HepG2 (cell line): ENCODE data around the gene NENF. TPM values are rescaled to one million over a fixed set of nuclear protein-coding genes. Genes with fewer than 3 reads are reported as not detected.
A peak's percentile ranks its signal among the peaks of the same experiment; 100 is the strongest.

Experiments
- GLI4 ChIP-seq: sonication (generic); formaldehyde crosslinking; IDR thresholded peaks from 2 replicates; pipeline ENCODE4 v1.5.1; 2020; ENCODE audit warnings: missing genetic modification reagents, mild to moderate bottlenecking, moderate library complexity, borderline replicate concordance
- HOXA5 ChIP-seq: sonication (generic); formaldehyde crosslinking; IDR thresholded peaks from 2 replicates; pipeline ENCODE4 v1.4.0; 2020; ENCODE audit warnings: missing genetic modification reagents
- KDM1A ChIP-seq: IDR thresholded peaks from 2 replicates; pipeline ENCODE4 v1.6.1; 2016; ENCODE audit warnings: missing compliant biosample characterization
- KDM6A ChIP-seq: IDR thresholded peaks from 2 replicates; pipeline ENCODE4 v1.6.1; 2016; ENCODE audit warnings: low read depth
- KMT2B ChIP-seq: IDR thresholded peaks from 2 replicates; pipeline ENCODE4 v1.6.1; 2016; ENCODE audit warnings: missing genetic modification reagents, missing compliant biosample characterization
- MBD4 ChIP-seq: IDR thresholded peaks from 2 replicates; pipeline ENCODE4 v1.6.1; 2012; ENCODE audit warnings: low read length, inconsistent platforms, borderline replicate concordance
- NCOA2 ChIP-seq: sonication (generic); formaldehyde crosslinking; IDR thresholded peaks from 2 replicates; pipeline ENCODE4 v1.8.0; 2022; ENCODE audit warnings: inconsistent platforms
- NR2F1 ChIP-seq, 2 experiments: fragments of 450-650 bp in 1 of 2; formaldehyde crosslinking in 1 of 2; IDR thresholded peaks; 2 replicates each; pipeline versions ENCODE4 v1.5.0 to v1.6.1; 2016 to 2020; ENCODE audit warnings: mild to moderate bottlenecking in 1 of 2, missing compliant biosample characterization in 1 of 2, missing genetic modification reagents in 1 of 2, moderate library complexity in 1 of 2
- ONECUT2 ChIP-seq: sonication (generic); formaldehyde crosslinking; IDR thresholded peaks from 2 replicates; pipeline ENCODE4 v1.4.0; 2020; ENCODE audit warnings: missing genetic modification reagents
- PHB2 ChIP-seq: fragments of 450-650 bp; IDR thresholded peaks from 2 replicates; pipeline ENCODE4 v1.6.1; 2018; ENCODE audit not compliant: partially characterized antibody
- PHF8 ChIP-seq: sonication (generic); formaldehyde crosslinking; IDR thresholded peaks from 2 replicates; pipeline ENCODE4 v1.5.0; 2020; ENCODE audit warnings: missing genetic modification reagents
- POLR2A ChIP-seq, 2 experiments: IDR thresholded peaks; 2 replicates each; pipeline ENCODE4 v1.6.1; 2011; ENCODE audit warnings: low read depth in 2 of 2, low read length in 2 of 2, mild to moderate bottlenecking in 1 of 2, moderate library complexity in 1 of 2; ENCODE audit not compliant: insufficient read depth in 1 of 2
- POLR2AphosphoS5 ChIP-seq: IDR thresholded peaks from 2 replicates; pipeline ENCODE4 v1.6.1; 2012; ENCODE audit warnings: low read depth, low read length
- RAD51 ChIP-seq: fragments of 450-650 bp; IDR thresholded peaks from 2 replicates; pipeline ENCODE4 v1.6.1; 2016; ENCODE audit warnings: borderline replicate concordance
- SMAD9 ChIP-seq: sonication (generic); formaldehyde crosslinking; IDR thresholded peaks from 2 replicates; pipeline ENCODE4 v1.5.1; 2020; ENCODE audit warnings: mild to moderate bottlenecking, missing genetic modification reagents
- ZNF484 ChIP-seq: sonication (generic); formaldehyde crosslinking; IDR thresholded peaks from 2 replicates; pipeline ENCODE4 v1.5.1; 2020; ENCODE audit warnings: mild to moderate bottlenecking, low read depth, missing genetic modification reagents, borderline replicate concordance
- ZNF598 ChIP-seq: sonication (generic); formaldehyde crosslinking; IDR thresholded peaks from 2 replicates; pipeline ENCODE4 v1.5.1; 2020; ENCODE audit warnings: mild to moderate bottlenecking, missing genetic modification reagents, borderline replicate concordance
- ZNF615 ChIP-seq: sonication (generic); formaldehyde crosslinking; IDR thresholded peaks from 2 replicates; pipeline ENCODE4 v1.5.0; 2020; ENCODE audit warnings: mild to moderate bottlenecking, missing genetic modification reagents, borderline replicate concordance
- polyA plus RNA-seq, 8 experiments: library from polyadenylated mRNA; depleted of rRNA in 3 of 8; stranded (reverse) in 7 of 8; unstranded in 1 of 8; fragments of >200 nt; fragmentation: Illumina TruSeq in 4 of 8; extraction: Trizol in 4 of 8; gene quantifications; 2 replicates each; pipeline versions ENCODE4 v1.2.1 to v1.2.3, GENCODE V29; 2011 to 2016; ENCODE audit warnings: low read depth in 4 of 8, missing spikeins in 1 of 8, mixed read lengths in 1 of 8; ENCODE audit not compliant: insufficient read depth in 1 of 8
- total RNA-seq, 5 experiments: library from RNA; depleted of rRNA; stranded (reverse); fragments of >200 nt; fragmentation: Illumina TruSeq; extraction: Trizol; gene quantifications; 2 replicates each; pipeline ENCODE4 v1.2.3, GENCODE V29; 2016; ENCODE audit warnings: low read depth in 1 of 5
- TF ChIP-seq, protein P1 (sequence below): sonication (generic); formaldehyde crosslinking; IDR thresholded peaks from 2 replicates; pipeline ENCODE4 v1.5.0; 2020; ENCODE audit warnings: mild to moderate bottlenecking, missing genetic modification reagents, moderate library complexity
- TF ChIP-seq, protein P2 (sequence below): sonication (generic); formaldehyde crosslinking; IDR thresholded peaks from 2 replicates; pipeline ENCODE4 v1.9.0; 2022; ENCODE audit warnings: low read depth, missing genetic modification reagents
- TF ChIP-seq, protein P3 (sequence below): sonication (generic); formaldehyde crosslinking; IDR thresholded peaks from 2 replicates; pipeline ENCODE4 v1.5.1; 2020; ENCODE audit warnings: missing genetic modification reagents, mild to moderate bottlenecking, borderline replicate concordance
- TF ChIP-seq, protein P4 (sequence below): sonication (generic); formaldehyde crosslinking; IDR thresholded peaks from 2 replicates; pipeline ENCODE4 v1.5.0; 2020; ENCODE audit warnings: missing genetic modification reagents
- TF ChIP-seq, protein P5 (sequence below): conservative IDR thresholded peaks from 2 replicates; pipeline ENCODE4 v1.6.1; 2018; ENCODE audit warnings: missing genetic modification reagents

Gene NENF
- total and polyA plus RNA-seq, 2 of the 13 experiments (the other 11 are each of a cell fraction or from before 2014, with no cell fraction given) = 31.7 to 40.4 TPM

DNA sequence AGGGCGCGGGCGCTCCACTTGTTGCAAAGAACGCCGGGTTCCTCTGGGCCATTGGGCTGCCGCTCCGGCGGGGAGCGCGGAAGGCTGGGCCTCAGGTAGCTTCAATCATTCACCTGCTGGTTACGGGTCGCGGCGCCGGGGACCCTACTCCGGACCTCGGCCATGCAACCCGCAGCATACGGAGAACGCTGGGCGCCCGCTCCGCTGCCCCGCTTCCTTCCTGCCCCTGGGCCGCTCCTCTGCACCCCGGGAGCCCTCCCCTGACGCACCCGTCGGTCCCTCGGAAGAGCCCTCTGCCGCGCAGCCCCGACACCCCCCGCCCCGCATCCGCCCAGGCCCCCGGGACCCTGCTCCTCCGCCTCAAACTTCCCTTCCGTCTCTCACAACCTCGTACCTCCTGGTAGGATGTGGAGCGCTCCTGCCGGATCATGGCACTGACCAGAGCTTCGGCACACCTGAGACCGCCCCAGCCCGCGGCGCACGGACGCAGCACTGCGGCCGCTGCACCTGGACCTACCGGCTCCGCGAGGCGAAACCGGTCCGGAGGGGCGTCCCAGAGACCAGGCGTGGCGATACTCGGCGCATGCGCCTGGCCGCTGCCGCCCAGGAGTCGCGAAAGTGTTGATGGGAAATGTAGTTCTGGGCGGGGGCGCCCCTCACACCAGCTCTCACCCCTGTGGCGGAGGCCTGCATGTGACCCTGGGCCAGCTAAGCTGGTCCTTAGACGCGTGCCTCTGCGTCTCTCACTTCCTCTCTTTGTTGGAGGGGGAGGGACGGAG, 18.2 kb upstream of the NENF start, which contains the start of gene PACC1 (continued):
- TF ChIP-seq PHB2 = no peak
- TF ChIP-seq KMT2B (CRISPR knock-in tag) = peak; percentile 65
- TF ChIP-seq, protein P1, sequence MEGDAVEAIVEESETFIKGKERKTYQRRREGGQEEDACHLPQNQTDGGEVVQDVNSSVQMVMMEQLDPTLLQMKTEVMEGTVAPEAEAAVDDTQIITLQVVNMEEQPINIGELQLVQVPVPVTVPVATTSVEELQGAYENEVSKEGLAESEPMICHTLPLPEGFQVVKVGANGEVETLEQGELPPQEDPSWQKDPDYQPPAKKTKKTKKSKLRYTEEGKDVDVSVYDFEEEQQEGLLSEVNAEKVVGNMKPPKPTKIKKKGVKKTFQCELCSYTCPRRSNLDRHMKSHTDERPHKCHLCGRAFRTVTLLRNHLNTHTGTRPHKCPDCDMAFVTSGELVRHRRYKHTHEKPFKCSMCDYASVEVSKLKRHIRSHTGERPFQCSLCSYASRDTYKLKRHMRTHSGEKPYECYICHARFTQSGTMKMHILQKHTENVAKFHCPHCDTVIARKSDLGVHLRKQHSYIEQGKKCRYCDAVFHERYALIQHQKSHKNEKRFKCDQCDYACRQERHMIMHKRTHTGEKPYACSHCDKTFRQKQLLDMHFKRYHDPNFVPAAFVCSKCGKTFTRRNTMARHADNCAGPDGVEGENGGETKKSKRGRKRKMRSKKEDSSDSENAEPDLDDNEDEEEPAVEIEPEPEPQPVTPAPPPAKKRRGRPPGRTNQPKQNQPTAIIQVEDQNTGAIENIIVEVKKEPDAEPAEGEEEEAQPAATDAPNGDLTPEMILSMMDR (CRISPR knock-in tag) = peak; percentile 41
- peak; percentile 90 for TF ChIP-seq PHF8 (CRISPR knock-in tag)
- TF ChIP-seq ZNF598 (CRISPR knock-in tag) = 0 out of 2 replicates have a peak, but pooled peaks have one; percentile 15
- TF ChIP-seq SMAD9 (CRISPR knock-in tag) = no peak
- TF ChIP-seq GLI4 = no peak
- TF ChIP-seq, protein P2, sequence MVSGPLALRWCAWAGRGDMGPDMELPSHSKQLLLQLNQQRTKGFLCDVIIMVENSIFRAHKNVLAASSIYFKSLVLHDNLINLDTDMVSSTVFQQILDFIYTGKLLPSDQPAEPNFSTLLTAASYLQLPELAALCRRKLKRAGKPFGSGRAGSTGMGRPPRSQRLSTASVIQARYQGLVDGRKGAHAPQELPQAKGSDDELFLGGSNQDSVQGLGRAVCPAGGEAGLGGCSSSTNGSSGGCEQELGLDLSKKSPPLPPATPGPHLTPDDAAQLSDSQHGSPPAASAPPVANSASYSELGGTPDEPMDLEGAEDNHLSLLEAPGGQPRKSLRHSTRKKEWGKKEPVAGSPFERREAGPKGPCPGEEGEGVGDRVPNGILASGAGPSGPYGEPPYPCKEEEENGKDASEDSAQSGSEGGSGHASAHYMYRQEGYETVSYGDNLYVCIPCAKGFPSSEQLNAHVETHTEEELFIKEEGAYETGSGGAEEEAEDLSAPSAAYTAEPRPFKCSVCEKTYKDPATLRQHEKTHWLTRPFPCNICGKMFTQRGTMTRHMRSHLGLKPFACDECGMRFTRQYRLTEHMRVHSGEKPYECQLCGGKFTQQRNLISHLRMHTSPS (CRISPR knock-in tag) = peak; percentile 57; the same call in 1 of the 2 replicates
- TF ChIP-seq ZNF615 (CRISPR knock-in tag) = peak; percentile 85; the same call in 1 of the 2 replicates
- no peak for TF ChIP-seq NCOA2 (CRISPR knock-in tag)
- TF ChIP-seq POLR2AphosphoS5 = peak; percentile 78
- TF ChIP-seq RAD51 = no peak
- TF ChIP-seq KDM6A = no peak
- TF ChIP-seq, protein P3, sequence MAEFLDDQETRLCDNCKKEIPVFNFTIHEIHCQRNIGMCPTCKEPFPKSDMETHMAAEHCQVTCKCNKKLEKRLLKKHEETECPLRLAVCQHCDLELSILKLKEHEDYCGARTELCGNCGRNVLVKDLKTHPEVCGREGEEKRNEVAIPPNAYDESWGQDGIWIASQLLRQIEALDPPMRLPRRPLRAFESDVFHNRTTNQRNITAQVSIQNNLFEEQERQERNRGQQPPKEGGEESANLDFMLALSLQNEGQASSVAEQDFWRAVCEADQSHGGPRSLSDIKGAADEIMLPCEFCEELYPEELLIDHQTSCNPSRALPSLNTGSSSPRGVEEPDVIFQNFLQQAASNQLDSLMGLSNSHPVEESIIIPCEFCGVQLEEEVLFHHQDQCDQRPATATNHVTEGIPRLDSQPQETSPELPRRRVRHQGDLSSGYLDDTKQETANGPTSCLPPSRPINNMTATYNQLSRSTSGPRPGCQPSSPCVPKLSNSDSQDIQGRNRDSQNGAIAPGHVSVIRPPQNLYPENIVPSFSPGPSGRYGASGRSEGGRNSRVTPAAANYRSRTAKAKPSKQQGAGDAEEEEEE (CRISPR knock-in tag) = no peak
- TF ChIP-seq, protein P4, sequence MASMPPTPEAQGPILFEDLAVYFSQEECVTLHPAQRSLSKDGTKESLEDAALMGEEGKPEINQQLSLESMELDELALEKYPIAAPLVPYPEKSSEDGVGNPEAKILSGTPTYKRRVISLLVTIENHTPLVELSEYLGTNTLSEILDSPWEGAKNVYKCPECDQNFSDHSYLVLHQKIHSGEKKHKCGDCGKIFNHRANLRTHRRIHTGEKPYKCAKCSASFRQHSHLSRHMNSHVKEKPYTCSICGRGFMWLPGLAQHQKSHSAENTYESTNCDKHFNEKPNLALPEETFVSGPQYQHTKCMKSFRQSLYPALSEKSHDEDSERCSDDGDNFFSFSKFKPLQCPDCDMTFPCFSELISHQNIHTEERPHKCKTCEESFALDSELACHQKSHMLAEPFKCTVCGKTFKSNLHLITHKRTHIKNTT = no peak
- TF ChIP-seq MBD4 = no peak
- TF ChIP-seq POLR2A (IDR thresholded peaks at IDR 0.05; ENCODE audit: insufficient read depth in 1 of 2, low read depth in 2 of 2, low read length in 2 of 2) = peak; percentile 59 to 91
- TF ChIP-seq KDM1A (CRISPR knock-in tag) = no peak
- no peak for TF ChIP-seq ZNF484 (CRISPR knock-in tag)
- TF ChIP-seq ONECUT2 (CRISPR knock-in tag) = no peak
- no peak for TF ChIP-seq HOXA5
- TF ChIP-seq NR2F1 (CRISPR knock-in tag; IDR thresholded peaks at IDR 0.05) = 0 out of 4 replicates have a peak, but pooled peaks of 1 of the 2 experiments have one; percentile 16
- TF ChIP-seq, protein P5, sequence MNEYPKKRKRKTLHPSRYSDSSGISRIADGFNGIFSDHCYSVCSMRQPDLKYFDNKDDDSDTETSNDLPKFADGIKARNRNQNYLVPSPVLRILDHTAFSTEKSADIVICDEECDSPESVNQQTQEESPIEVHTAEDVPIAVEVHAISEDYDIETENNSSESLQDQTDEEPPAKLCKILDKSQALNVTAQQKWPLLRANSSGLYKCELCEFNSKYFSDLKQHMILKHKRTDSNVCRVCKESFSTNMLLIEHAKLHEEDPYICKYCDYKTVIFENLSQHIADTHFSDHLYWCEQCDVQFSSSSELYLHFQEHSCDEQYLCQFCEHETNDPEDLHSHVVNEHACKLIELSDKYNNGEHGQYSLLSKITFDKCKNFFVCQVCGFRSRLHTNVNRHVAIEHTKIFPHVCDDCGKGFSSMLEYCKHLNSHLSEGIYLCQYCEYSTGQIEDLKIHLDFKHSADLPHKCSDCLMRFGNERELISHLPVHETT = peak; percentile 53; the same call in 1 of the 2 replicates
